Osteocyte (in vitro differentiated cells): ENCODE results near the gene KYAT1. TPM values are rescaled to one million over a fixed set of nuclear protein-coding genes. Genes with fewer than 3 reads are reported as not detected.

ENCODE experiments used
- DNase-seq: peaks from one replicate; pipeline ENCODE4 v3.0.0; 2021; ENCODE audit warnings: mixed read lengths; ENCODE audit not compliant: unreplicated experiment; ENCODE audit errors: extremely low spot score
- H3K27ac Mint-ChIP-seq: one replicate; pipeline ENCODE4 v1.8.0; 2021; ENCODE audit warnings: mild to moderate bottlenecking, mixed read lengths; ENCODE audit not compliant: unreplicated experiment
- H3K27me3 Mint-ChIP-seq: one replicate; pipeline ENCODE4 v1.8.0; 2021; ENCODE audit warnings: mixed read lengths; ENCODE audit not compliant: unreplicated experiment
- H3K36me3 Mint-ChIP-seq: one replicate; pipeline ENCODE4 v1.8.0; 2021; ENCODE audit warnings: mixed read lengths; ENCODE audit not compliant: unreplicated experiment
- H3K4me1 Mint-ChIP-seq: one replicate; pipeline ENCODE4 v1.8.0; 2021; ENCODE audit warnings: mixed read lengths; ENCODE audit not compliant: unreplicated experiment
- H3K4me3 Mint-ChIP-seq: one replicate; pipeline ENCODE4 v1.8.0; 2021; ENCODE audit warnings: mild to moderate bottlenecking, moderate library complexity, mixed read lengths; ENCODE audit not compliant: unreplicated experiment
- H3K9me3 Mint-ChIP-seq: one replicate; pipeline ENCODE4 v1.8.0; 2021; ENCODE audit warnings: mixed read lengths; ENCODE audit not compliant: unreplicated experiment
- CTCF ChIP-seq: fragments of 200-600 bp; sonication (generic); IDR thresholded peaks from 2 replicates; pipeline ENCODE4 v1.5.0; 2021; ENCODE audit warnings: antibody characterized with exemption, mild to moderate bottlenecking, moderate library complexity
- total RNA-seq: library from RNA; stranded (reverse); gene quantifications from 2 replicates; pipeline ENCODE4 v1.2.1, GENCODE V29; 2021

KYAT1 gene
- total RNA-seq, 1 donor from 2014 or later: 6.5 TPM

GRCh38 chr9:128902351-128903078 is 20.8 kb upstream of the KYAT1 start:
- DNase-seq: no peak
- peaks cover 8% of the 10 kb centered on the region for H3K36me3 Mint-ChIP-seq
- H3K27ac Mint-ChIP-seq: no peak overlapping the region
- no peaks in the 10 kb centered on the region for H3K27me3 Mint-ChIP-seq
- no peak for TF ChIP-seq CTCF
- no peak overlapping the region for H3K4me3 Mint-ChIP-seq
- no peaks in the 10 kb centered on the region for H3K9me3 Mint-ChIP-seq
- peaks cover 32% of the 10 kb centered on the region for H3K4me1 Mint-ChIP-seq

GRCh38 chr9:128901822-128902221 is 20.1 kb upstream of the KYAT1 start:
- Mint-ChIP-seq H3K4me1 (peaks cover 32% of the 10 kb centered on the region), H3K27me3 (no peaks in the 10 kb centered on the region), H3K4me3 (no peak overlapping the region), H3K9me3 (no peaks in the 10 kb centered on the region), H3K27ac (no peak overlapping the region), H3K36me3 (peaks cover 3% of the 10 kb centered on the region)
- DNase-seq: no peak
- TF ChIP-seq CTCF: no peak

GRCh38 chr9:128901379-128901778 is 19.6 kb upstream of the KYAT1 start:
- no peaks in the 10 kb centered on the region for H3K27me3 Mint-ChIP-seq
- peaks cover 31% of the 10 kb centered on the region for H3K4me1 Mint-ChIP-seq
- H3K9me3 Mint-ChIP-seq: no peaks in the 10 kb centered on the region
- TF ChIP-seq CTCF: no peak
- no peak for DNase-seq
- H3K36me3 Mint-ChIP-seq: peaks cover 3% of the 10 kb centered on the region
- H3K27ac Mint-ChIP-seq: no peak overlapping the region
- H3K4me3 Mint-ChIP-seq: no peak overlapping the region

GRCh38 chr9:128899566-128900322 is 18.0 kb upstream of the KYAT1 start:
- no peak for TF ChIP-seq CTCF
- Mint-ChIP-seq H3K27ac (peak overlapping the region; percentile 39), H3K4me1 (peaks cover 48% of the 10 kb centered on the region), H3K4me3 (no peak overlapping the region), H3K36me3 (peaks cover 3% of the 10 kb centered on the region), H3K9me3 (no peaks in the 10 kb centered on the region), H3K27me3 (no peaks in the 10 kb centered on the region)
- no peak for DNase-seq

- Mint-ChIP-seq H3K36me3 (peaks cover 3% of the 10 kb centered on the region), H3K27me3 (no peaks in the 10 kb centered on the region), H3K4me3 (no peak overlapping the region), H3K9me3 (no peaks in the 10 kb centered on the region), H3K27ac (peak overlapping the region; percentile 39), H3K4me1 (peaks cover 46% of the 10 kb centered on the region)
- no peak for TF ChIP-seq CTCF
- no peak for DNase-seq
Measured at GRCh38 chr9:128898845-128899565, 17.3 kb upstream of the KYAT1 start.
